ENCODE results near the gene CSK.

The CSK gene

GRCh38 chr15:74787251-74788041 is 5.6 kb downstream of the CSK start:
- no peaks in the 10 kb centered on the region for H3K27me3 ChIP-seq (replicated peaks; ENCODE audit: control insufficient read depth, insufficient read depth, low read length)
- peaks cover 14% of the 10 kb centered on the region for H3K36me3 ChIP-seq (ENCODE audit: control insufficient read depth, insufficient read depth, low read length)
- peak overlapping the region; percentile 98 for H3K4me3 ChIP-seq (replicated peaks; ENCODE audit: low read depth, low read length)
- DNase-seq (ENCODE audit: extremely low read depth, insufficient read length), result peak; percentile 94
- TF ChIP-seq, protein P1, sequence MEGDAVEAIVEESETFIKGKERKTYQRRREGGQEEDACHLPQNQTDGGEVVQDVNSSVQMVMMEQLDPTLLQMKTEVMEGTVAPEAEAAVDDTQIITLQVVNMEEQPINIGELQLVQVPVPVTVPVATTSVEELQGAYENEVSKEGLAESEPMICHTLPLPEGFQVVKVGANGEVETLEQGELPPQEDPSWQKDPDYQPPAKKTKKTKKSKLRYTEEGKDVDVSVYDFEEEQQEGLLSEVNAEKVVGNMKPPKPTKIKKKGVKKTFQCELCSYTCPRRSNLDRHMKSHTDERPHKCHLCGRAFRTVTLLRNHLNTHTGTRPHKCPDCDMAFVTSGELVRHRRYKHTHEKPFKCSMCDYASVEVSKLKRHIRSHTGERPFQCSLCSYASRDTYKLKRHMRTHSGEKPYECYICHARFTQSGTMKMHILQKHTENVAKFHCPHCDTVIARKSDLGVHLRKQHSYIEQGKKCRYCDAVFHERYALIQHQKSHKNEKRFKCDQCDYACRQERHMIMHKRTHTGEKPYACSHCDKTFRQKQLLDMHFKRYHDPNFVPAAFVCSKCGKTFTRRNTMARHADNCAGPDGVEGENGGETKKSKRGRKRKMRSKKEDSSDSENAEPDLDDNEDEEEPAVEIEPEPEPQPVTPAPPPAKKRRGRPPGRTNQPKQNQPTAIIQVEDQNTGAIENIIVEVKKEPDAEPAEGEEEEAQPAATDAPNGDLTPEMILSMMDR (IDR thresholded peaks at IDR 0.05; ENCODE audit: insufficient read depth, low read length, poor library complexity, severe bottlenecking), result peak; percentile 93

DNA sequence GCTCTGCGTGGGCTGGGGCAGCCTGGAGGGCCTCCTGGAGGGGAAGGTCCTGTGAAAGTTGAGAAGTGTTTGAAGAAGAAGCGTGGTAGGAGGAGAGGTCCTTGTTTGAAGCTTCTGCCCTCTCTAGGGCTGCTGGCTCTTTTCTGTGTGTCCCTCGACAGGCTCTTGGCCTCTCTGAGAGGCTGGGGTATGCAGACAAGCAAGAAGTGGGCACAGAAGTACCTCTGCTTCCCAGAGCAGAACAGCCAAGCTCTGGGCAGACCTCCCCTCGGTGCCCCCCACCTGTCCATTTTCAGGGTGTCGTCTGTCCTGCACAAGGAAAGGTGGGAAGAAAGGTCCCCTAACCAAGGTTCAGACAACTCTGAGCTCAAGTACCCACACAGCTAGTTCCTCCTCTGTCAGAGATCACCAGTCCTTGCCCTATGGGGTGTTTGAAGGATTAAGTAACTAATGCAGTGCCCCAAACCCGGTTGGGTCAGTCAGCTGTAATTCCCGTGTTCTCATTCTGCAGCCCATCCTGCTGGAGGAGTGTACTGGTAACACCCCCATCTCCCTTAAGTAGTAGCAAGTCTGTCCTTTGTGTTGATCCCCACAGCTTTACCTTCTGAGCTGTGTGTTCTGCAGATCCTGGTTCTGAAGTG is 6.3 kb downstream of the CSK start:
- H3K4me3 ChIP-seq (replicated peaks; ENCODE audit: low read depth, low read length), result peak overlapping the region; percentile 98
- TF ChIP-seq, protein P1 (IDR thresholded peaks at IDR 0.05; ENCODE audit: insufficient read depth, low read length, poor library complexity, severe bottlenecking), result no peak
- no peaks in the 10 kb centered on the region for H3K27me3 ChIP-seq (replicated peaks; ENCODE audit: control insufficient read depth, insufficient read depth, low read length)
- peaks cover 16% of the 10 kb centered on the region for H3K36me3 ChIP-seq (ENCODE audit: control insufficient read depth, insufficient read depth, low read length)
- DNase-seq (ENCODE audit: extremely low read depth, insufficient read length), result no peak

DNA sequence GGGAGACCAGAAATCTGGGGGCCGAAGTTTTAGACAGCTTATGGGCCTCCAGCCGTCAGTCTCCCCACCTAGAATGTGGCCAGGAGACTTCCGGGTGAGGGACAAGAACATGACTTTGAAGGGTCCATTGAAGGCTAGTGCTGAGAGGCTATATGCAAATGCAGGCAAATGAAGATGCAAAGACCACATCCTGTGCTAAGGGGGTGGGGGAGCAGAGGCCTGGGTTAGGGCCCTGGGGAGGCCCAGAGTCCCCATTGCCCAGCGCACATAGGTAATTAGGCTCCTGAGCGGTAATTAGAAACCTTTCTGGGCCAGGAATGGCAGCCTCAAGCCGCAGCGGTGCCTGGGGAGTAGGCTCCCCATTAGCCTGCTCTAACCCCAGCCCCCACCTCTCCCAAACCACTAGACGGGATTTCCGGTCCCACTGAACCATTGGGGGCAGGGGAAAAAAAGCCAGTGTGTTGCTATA is 6.8 kb downstream of the CSK start:
- peak overlapping the region; percentile 98 for H3K4me3 ChIP-seq (replicated peaks; ENCODE audit: low read depth, low read length)
- peak; percentile 89 for DNase-seq (ENCODE audit: extremely low read depth, insufficient read length)
- TF ChIP-seq, protein P1 (IDR thresholded peaks at IDR 0.05; ENCODE audit: insufficient read depth, low read length, poor library complexity, severe bottlenecking), result no peak
- peaks cover 16% of the 10 kb centered on the region for H3K36me3 ChIP-seq (ENCODE audit: control insufficient read depth, insufficient read depth, low read length)
- H3K27me3 ChIP-seq (replicated peaks; ENCODE audit: control insufficient read depth, insufficient read depth, low read length), result no peaks in the 10 kb centered on the region

DNA sequence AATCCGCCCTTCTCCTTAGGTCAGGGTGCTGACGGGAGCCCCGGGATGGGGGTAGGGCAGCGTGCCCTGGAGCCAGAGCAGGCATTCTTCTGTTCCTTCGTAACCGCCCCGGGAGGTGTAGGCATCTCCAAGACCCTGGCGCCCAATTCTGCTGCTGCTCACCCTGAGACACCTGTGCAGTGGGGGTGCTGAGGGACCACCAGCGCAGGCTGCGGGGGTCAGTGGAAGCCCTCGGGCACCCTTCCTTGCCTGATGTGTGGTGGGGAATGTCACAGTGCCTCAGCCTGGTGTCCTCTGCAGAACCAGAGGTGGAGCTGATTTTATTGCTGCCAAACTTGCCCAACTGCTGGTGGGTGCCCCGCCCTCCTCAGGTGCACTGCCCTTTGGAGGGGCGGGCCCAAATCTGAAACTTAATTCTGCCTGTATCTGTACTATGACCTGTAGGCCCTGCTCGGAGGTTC is 7.3 kb downstream of the CSK start:
- peak overlapping the region; percentile 98 for H3K4me3 ChIP-seq (replicated peaks; ENCODE audit: low read depth, low read length)
- DNase-seq (ENCODE audit: extremely low read depth, insufficient read length), result no peak
- H3K27me3 ChIP-seq (replicated peaks; ENCODE audit: control insufficient read depth, insufficient read depth, low read length), result no peaks in the 10 kb centered on the region
- peaks cover 16% of the 10 kb centered on the region for H3K36me3 ChIP-seq (ENCODE audit: control insufficient read depth, insufficient read depth, low read length)
- TF ChIP-seq, protein P1 (IDR thresholded peaks at IDR 0.05; ENCODE audit: insufficient read depth, low read length, poor library complexity, severe bottlenecking), result no peak

DNA sequence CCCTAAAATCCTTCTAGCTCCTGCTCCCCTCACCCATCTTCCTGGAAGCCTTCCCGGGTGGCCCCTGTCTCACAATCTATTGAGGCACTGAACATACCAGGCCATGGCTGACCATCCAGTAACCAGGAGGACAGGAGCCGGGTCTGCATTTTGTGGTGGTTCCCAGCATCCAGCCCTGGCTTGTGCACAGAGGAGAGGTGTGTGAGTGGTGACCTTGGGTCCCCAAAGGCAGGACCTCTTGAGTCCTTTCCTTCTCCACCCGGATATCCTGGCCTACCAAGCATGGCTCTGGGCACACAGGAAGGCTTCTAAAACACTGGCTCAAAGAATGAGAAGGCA is 7.8 kb downstream of the CSK start:
- DNase-seq (ENCODE audit: extremely low read depth, insufficient read length), result no peak
- Histone ChIP-seq H3K4me3 (replicated peaks; ENCODE audit: low read depth, low read length) (peak overlapping the region; percentile 98), H3K36me3 (ENCODE audit: control insufficient read depth, insufficient read depth, low read length) (peaks cover 20% of the 10 kb centered on the region), H3K27me3 (replicated peaks; ENCODE audit: control insufficient read depth, insufficient read depth, low read length) (no peaks in the 10 kb centered on the region)
- TF ChIP-seq, protein P1 (IDR thresholded peaks at IDR 0.05; ENCODE audit: insufficient read depth, low read length, poor library complexity, severe bottlenecking), result no peak

Measured in GM06990 (cell line).